ENCODE measurements around the gene CTTN. TPM values are rescaled to one million over a fixed set of nuclear protein-coding genes. Genes with fewer than 3 reads are reported as not detected.

The CTTN gene
- total RNA-seq, 4 donors from 2014 or later, result 92.8 to 226 (median 134) TPM

- H3K27me3 ChIP-seq, result no peaks in the 10 kb centered on the region
- no peaks in the 10 kb centered on the region for H3K4me1 ChIP-seq
- ATAC-seq, result no peak
- DNase-seq, result no peak
- no peak overlapping the region for H3K4me3 ChIP-seq
- H3K36me3 ChIP-seq, result peaks cover 0 to 82% of the 10 kb centered on the region in 2 donors
- no peak overlapping the region for H3K27ac ChIP-seq
- H3K9me3 ChIP-seq, result no peaks in the 10 kb centered on the region
- TF ChIP-seq CTCF (IDR thresholded peaks at IDR 0.05 in 4 of 5, conservative IDR thresholded peaks at IDR 0.05 in 1 of 5) (no peak), POLR2A (IDR thresholded peaks at IDR 0.05) (no peak)
- in situ Hi-C loops (cut with MboI; ENCODE audit: low sequenced_read_pairs in 4 of 4), result no loop called here
- intact Hi-C loops (cut with DNase I; ENCODE audit: low total_unique reads), result loop anchor here (10.0 kb wide), 1 partner anchor 205 kb away; the partner anchor contains the start of gene FADD
These were observed 11.1 kb downstream of the CTTN start for GRCh38 chr11:70409437-70409836.

- Histone ChIP-seq H3K27ac (no peak overlapping the region), H3K4me1 (no peaks in the 10 kb centered on the region), H3K36me3 (peaks cover 0 to 87% of the 10 kb centered on the region in 2 donors), H3K9me3 (no peaks in the 10 kb centered on the region), H3K27me3 (no peaks in the 10 kb centered on the region), H3K4me3 (no peak overlapping the region)
- no peak for TF ChIP-seq CTCF (IDR thresholded peaks at IDR 0.05 in 4 of 5, conservative IDR thresholded peaks at IDR 0.05 in 1 of 5)
- no peak for TF ChIP-seq POLR2A (IDR thresholded peaks at IDR 0.05)
- intact Hi-C loops (cut with DNase I; ENCODE audit: low total_unique reads) (loop anchor here (10.0 kb wide), 1 partner anchor 205 kb away; the partner anchor contains the start of gene FADD), in situ Hi-C loops (cut with MboI; ENCODE audit: low sequenced_read_pairs in 4 of 4) (no loop called here)
- ATAC-seq (no peak), DNase-seq (no peak)
These were observed 11.5 kb downstream of the CTTN start for GRCh38 chr11:70409871-70410270.

GRCh38 chr11:70410276-70411205 is 12.2 kb downstream of the CTTN start:
- no peak for TF ChIP-seq CTCF (IDR thresholded peaks at IDR 0.05 in 4 of 5, conservative IDR thresholded peaks at IDR 0.05 in 1 of 5)
- TF ChIP-seq POLR2A (IDR thresholded peaks at IDR 0.05), result no peak
- H3K4me1 ChIP-seq, result no peaks in the 10 kb centered on the region
- no peak for DNase-seq
- H3K27ac ChIP-seq, result no peak overlapping the region
- no peaks in the 10 kb centered on the region for H3K27me3 ChIP-seq
- no peak overlapping the region for H3K4me3 ChIP-seq
- H3K9me3 ChIP-seq, result no peaks in the 10 kb centered on the region
- no peak for ATAC-seq
- intact Hi-C loops (cut with DNase I; ENCODE audit: low total_unique reads), result no loop called here
- in situ Hi-C loops (cut with MboI; ENCODE audit: low sequenced_read_pairs in 4 of 4), result no loop called here
- H3K36me3 ChIP-seq, result peaks cover 0 to 93% of the 10 kb centered on the region in 2 donors

- no peaks in the 10 kb centered on the region for H3K9me3 ChIP-seq
- in situ Hi-C loops (cut with MboI; ENCODE audit: low sequenced_read_pairs in 4 of 4), result no loop called here
- DNase-seq, result no peak
- peaks cover 0 to 100% of the 10 kb centered on the region in 2 donors for H3K36me3 ChIP-seq
- intact Hi-C loops (cut with DNase I; ENCODE audit: low total_unique reads), result no loop called here
- no peak overlapping the region for H3K4me3 ChIP-seq
- ATAC-seq, result no peak
- no peak overlapping the region for H3K27ac ChIP-seq
- no peaks in the 10 kb centered on the region for H3K4me1 ChIP-seq
- TF ChIP-seq POLR2A (IDR thresholded peaks at IDR 0.05), result no peak
- no peak for TF ChIP-seq CTCF (IDR thresholded peaks at IDR 0.05 in 4 of 5, conservative IDR thresholded peaks at IDR 0.05 in 1 of 5)
- H3K27me3 ChIP-seq, result no peaks in the 10 kb centered on the region
These were observed 13.6 kb downstream of the CTTN start for GRCh38 chr11:70411713-70412452.
